ENCODE measurements around the gene DRD2.

DRD2 gene

DNA sequence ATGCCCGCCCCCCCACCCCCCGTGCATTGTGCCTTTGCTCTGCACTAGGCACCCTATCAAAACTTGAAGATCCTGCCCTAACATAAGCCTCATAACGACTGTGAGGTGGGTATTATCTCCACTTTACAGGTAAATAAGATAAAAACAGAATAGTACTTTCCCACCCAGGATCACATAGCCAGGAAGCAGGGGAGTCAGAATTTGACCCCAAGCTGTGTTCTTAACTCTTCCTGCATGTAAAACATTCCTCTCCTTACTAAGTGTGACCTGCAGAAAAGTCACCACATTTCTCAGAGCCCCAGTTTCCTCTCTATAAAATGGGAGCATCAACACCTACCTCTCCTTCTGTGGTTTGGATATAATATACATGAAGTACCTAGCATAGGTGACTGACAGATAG is 105.8 kb downstream of the DRD2 start:
- no peak for DNase-seq (ENCODE audit: low spot score)

DNA sequence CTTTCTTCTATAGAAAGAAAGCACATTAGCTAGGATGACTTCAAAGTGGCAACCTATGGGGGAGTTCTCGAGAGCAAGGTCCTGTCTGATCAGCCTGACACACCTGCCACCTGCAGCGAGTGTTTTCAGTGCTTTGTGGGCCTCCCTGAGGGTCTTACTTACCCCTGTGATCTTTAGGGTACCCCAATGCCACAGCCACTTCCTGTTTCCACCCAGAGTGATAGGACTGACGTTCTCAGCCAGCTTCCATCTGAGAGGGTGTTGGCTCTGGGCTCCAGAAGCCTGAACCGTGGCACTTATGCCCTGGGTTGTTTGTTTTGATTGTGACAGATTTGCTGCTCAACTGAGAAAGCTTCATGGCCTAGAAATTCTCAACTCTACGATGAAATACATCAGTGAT is 109.3 kb downstream of the DRD2 start:
- no peak for DNase-seq (ENCODE audit: low spot score)

DNA sequence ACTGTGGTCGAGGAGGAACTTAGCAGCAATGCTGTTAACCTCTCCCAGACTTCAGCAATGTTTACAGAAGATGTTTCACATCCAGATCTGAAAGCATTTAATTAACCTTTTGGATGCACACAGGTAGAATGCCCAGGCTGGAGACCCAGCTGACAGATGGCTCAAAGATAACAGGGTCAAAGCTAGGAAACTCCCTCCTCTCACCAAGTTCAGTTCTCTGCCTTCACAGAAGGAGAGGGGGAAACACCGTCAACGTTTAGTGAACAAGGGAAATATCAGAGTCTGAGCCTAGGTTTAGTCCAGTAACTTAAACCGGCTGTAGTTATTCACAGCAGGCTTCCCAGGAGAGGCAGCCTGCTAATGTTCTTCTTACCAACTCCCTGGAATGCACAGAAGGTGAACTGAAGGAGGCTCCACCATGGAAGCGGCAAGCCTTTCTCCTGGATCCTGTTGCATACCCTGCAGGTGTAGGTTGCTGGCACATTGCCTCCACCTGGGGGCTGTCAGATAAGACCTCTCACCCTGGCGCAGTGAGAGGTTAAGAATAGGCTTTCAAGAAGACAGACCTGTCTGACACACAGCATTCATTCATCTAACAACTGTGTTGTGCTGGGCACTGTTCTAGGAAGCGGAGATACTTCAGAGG is 111.1 kb downstream of the DRD2 start:
- no peak for DNase-seq (ENCODE audit: low spot score)

DNA sequence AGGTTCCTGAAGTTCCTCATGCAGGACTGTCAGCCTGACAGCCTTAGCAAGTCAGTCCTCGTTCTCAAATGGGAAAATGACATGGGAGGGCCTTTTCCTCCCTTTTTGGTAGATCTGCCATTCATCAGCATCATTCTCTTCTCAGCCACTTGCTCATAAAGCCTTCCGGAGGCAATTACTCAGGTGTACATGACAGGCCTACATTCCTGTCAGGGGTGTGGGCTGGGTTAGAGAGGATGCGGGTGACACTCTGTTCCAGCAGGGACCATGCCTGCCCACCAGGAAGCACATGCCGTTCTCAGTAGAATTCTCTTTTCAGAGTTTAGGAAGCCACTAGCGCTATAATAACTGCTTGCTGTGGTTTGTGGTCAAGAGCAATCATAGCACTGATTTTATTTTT is 111.8 kb downstream of the DRD2 start:
- DNase-seq (ENCODE audit: low spot score) = no peak

Measured in LoVo (cell line).